Chondrocyte (in vitro differentiated cells): ENCODE results near the gene SMC1B. TPM values are rescaled to one million over a fixed set of nuclear protein-coding genes. Genes with fewer than 3 reads are reported as not detected.

Source experiments
- DNase-seq: peaks from one replicate; pipeline ENCODE4 v3.0.0; 2021; ENCODE audit warnings: mixed read lengths, low spot score
- H3K27ac Mint-ChIP-seq: one replicate; pipeline ENCODE4 v1.8.0; 2021; ENCODE audit warnings: mild to moderate bottlenecking, moderate library complexity, mixed read lengths; ENCODE audit not compliant: unreplicated experiment
- H3K27me3 Mint-ChIP-seq: 2 replicates; pipeline ENCODE4 v1.8.0; 2021; ENCODE audit warnings: low read depth, mixed read lengths
- H3K36me3 Mint-ChIP-seq: 2 replicates; pipeline ENCODE4 v1.8.0; 2021; ENCODE audit warnings: low read depth, mixed read lengths
- H3K4me1 Mint-ChIP-seq: 2 replicates; pipeline ENCODE4 v1.8.0; 2021; ENCODE audit warnings: low read depth, mild to moderate bottlenecking, mixed read lengths
- H3K4me3 Mint-ChIP-seq: one replicate; pipeline ENCODE4 v1.8.0; 2021; ENCODE audit warnings: mild to moderate bottlenecking, moderate library complexity, mixed read lengths; ENCODE audit not compliant: unreplicated experiment
- H3K9me3 Mint-ChIP-seq: 2 replicates; pipeline ENCODE4 v1.8.0; 2021; ENCODE audit warnings: low read depth, mixed read lengths
- CTCF ChIP-seq: fragments of 200-600 bp; sonication (generic); IDR thresholded peaks from 2 replicates; pipeline ENCODE4 v1.5.0; 2021; ENCODE audit warnings: antibody characterized with exemption, mild to moderate bottlenecking, moderate library complexity
- total RNA-seq: library from RNA; stranded (reverse); gene quantifications from 3 replicates; pipeline ENCODE4 v1.2.1, GENCODE V29; 2021

The SMC1B gene
- total RNA-seq, 1 donor from 2014 or later = not detected

DNA sequence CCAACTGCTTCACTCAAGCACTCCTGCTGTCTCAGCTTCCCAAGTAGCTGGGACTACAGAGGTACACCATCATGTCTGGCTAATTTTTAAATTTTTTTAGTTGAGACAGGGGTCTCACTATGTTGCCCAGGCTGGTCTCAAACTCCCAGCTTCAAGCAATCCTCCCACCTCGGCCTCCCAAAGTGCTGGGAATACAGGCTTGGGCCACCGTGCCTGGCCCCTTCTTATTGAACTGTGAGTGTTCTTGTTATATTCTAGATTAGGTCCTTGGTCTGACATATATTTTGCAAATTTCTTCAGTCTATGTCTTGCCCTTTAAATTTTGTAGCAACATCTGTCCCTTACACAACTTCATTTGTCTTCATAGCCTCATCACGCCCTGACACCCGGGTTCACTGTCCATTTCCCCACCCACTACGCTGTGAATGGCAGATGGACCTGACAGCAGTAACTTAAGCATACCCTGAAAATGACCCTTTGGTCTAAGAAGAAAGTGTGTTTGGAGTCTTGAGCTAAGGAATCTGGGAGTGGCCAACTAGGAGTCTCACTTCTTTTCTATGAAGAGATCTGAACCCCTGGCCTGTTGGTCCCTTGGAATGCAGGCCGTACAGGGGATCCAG, 107.8 kb downstream of the SMC1B start:
- H3K27ac Mint-ChIP-seq = no peak overlapping the region
- no peak for DNase-seq
- H3K9me3 Mint-ChIP-seq = no peaks in the 10 kb centered on the region
- no peaks in the 10 kb centered on the region for H3K27me3 Mint-ChIP-seq
- peaks cover 17% of the 10 kb centered on the region for H3K4me1 Mint-ChIP-seq
- TF ChIP-seq CTCF = no peak
- no peak overlapping the region for H3K4me3 Mint-ChIP-seq
- no peaks in the 10 kb centered on the region for H3K36me3 Mint-ChIP-seq

- no peaks in the 10 kb centered on the region for H3K36me3 Mint-ChIP-seq
- no peaks in the 10 kb centered on the region for H3K27me3 Mint-ChIP-seq
- H3K4me1 Mint-ChIP-seq = peaks cover 16% of the 10 kb centered on the region
- H3K27ac Mint-ChIP-seq = no peak overlapping the region
- H3K4me3 Mint-ChIP-seq = no peak overlapping the region
- H3K9me3 Mint-ChIP-seq = no peaks in the 10 kb centered on the region
- TF ChIP-seq CTCF = no peak
- no peak for DNase-seq
Measured at GRCh38 chr22:45304971-45305370, 108.4 kb downstream of the SMC1B start.

DNA sequence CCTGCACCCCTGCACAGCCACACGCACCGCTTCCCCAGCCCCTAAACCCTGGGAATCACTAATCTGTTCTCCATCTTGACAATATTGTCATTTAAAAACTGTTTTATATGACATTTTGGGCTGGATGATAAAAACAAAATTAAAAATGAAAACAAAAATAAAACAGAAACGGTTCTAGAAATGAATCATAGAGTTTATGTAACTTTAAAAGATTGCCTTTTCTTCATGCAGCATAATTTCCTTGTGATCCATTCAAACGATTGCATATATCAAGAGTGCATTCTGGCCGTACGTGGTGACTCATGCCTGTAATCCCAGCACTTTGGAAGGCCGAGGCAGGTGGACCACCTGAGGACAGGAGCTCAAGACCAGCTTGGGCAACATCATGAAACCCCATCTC, 110.2 kb downstream of the SMC1B start:
- no peaks in the 10 kb centered on the region for H3K27me3 Mint-ChIP-seq
- H3K27ac Mint-ChIP-seq = no peak overlapping the region
- no peak for DNase-seq
- no peak overlapping the region for H3K4me3 Mint-ChIP-seq
- no peaks in the 10 kb centered on the region for H3K9me3 Mint-ChIP-seq
- no peaks in the 10 kb centered on the region for H3K36me3 Mint-ChIP-seq
- H3K4me1 Mint-ChIP-seq = peaks cover 6% of the 10 kb centered on the region
- TF ChIP-seq CTCF = no peak

DNA sequence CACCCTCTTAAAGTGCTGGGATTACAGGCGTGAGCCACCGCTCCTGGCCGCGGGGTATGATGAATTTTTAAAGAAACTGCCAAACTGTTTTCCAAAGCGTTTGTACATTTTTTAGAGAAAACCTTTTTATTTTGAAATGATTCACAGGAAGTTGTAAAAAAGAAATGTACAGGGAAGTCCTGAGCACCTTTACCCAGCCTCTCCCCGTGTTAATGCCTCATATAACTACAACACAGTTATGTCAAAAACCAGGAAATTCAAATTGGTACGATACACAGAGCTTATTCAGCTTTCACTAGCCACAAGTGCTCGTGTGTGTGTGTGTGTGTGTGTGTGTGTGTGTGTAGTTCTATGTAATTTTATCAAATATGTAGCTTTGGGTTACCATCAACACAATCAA, 110.6 kb downstream of the SMC1B start:
- Mint-ChIP-seq H3K4me3 (no peak overlapping the region), H3K4me1 (peaks cover 6% of the 10 kb centered on the region), H3K36me3 (no peaks in the 10 kb centered on the region), H3K27ac (no peak overlapping the region), H3K27me3 (no peaks in the 10 kb centered on the region), H3K9me3 (no peaks in the 10 kb centered on the region)
- TF ChIP-seq CTCF = no peak
- no peak for DNase-seq

DNA sequence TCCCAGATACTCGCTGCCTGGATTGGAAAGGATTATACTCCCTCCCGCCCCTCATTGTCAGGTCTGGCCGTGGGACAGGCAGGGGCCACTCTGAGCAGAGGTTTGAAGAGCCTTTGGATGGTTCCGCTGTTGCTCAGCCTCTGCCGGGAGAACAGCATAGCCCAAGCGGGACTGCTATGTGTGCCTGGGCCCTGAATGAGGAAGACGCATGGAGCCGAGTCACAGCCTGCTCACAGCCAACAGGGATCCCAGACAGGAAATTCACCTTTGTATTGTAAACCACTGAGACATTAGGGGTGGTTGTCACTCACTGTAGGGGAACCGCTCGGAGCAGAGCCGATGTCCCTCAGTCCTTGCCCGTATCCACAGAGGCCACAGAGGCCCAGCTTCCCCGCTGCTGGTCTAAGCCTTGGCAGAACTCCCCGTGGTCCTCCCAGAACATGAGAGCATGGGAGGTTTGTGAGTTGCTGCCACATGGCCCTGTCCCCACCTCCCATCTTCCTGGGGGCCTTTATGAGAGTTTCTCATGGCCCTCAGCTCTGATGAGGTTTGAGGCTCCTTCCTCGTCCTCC, 114.4 kb downstream of the SMC1B start:
- H3K4me1 Mint-ChIP-seq = peaks cover 6% of the 10 kb centered on the region
- no peak overlapping the region for H3K4me3 Mint-ChIP-seq
- no peak overlapping the region for H3K27ac Mint-ChIP-seq
- H3K27me3 Mint-ChIP-seq = no peaks in the 10 kb centered on the region
- DNase-seq = no peak
- H3K36me3 Mint-ChIP-seq = no peaks in the 10 kb centered on the region
- H3K9me3 Mint-ChIP-seq = no peaks in the 10 kb centered on the region
- no peak for TF ChIP-seq CTCF
